Right lobe of liver (tissue), 4 donors: ENCODE results near the gene BCL2L1.
"Not testable (repeated sequence)": the region's sequence is repeated elsewhere in the genome, so short reads cannot be mapped to it uniquely, and the experiment has no call there.

Experiments
- CTCF ChIP-seq, 4 donors: fragments of 200-600 bp in 3 of 4; fragments of 450-650 bp in 1 of 4; IDR thresholded peaks; one replicate each; pipeline versions ENCODE4 v1.5.1 to v1.8.0; 2016 to 2022; ENCODE audit warnings: antibody characterized with exemption in 4 of 4, mild to moderate bottlenecking in 2 of 4
- POLR2A ChIP-seq: fragments of 450-650 bp; IDR thresholded peaks from one replicate; pipeline ENCODE4 v1.6.1; 2017; ENCODE audit warnings: antibody characterized with exemption, mild to moderate bottlenecking
- donor health status: DM: no; HTN: no; CAD: no.
- donor health status: DM: no; HTN: no; CAD: no.
- donor health status: DM: no; HTN: yes; CAD: no.

GRCh38 chr20:31648104-31648503 lies 74.6 kb downstream of the BCL2L1 start:
- TF ChIP-seq CTCF (IDR thresholded peaks at IDR 0.05); POLR2A: not testable (repeated sequence)
